Measurements from ENCODE around the gene CDC25A.

CDC25A gene

GRCh38 chr3:48140336-48140757 lies 47.9 kb downstream of the CDC25A start:
- no peak overlapping the region for H3K4me3 ChIP-seq (ENCODE audit: low read depth in 1 of 2, low read length in 2 of 2)
- H3K4me1 ChIP-seq (ENCODE audit: insufficient read depth, low read length): no peaks in the 10 kb centered on the region
- H3K9me3 ChIP-seq (ENCODE audit: low read length): no peaks in the 10 kb centered on the region
- H3K27ac ChIP-seq (ENCODE audit: low read depth, low read length): no peak overlapping the region
- H3K36me3 ChIP-seq (ENCODE audit: insufficient read depth, low read length): no peaks in the 10 kb centered on the region
- no peaks in the 10 kb centered on the region for H3K27me3 ChIP-seq (ENCODE audit: control insufficient read depth in 1 of 2, insufficient read depth in 2 of 2, low read length in 2 of 2)
- H3K9ac ChIP-seq (ENCODE audit: low read length): no peak overlapping the region

DNA sequence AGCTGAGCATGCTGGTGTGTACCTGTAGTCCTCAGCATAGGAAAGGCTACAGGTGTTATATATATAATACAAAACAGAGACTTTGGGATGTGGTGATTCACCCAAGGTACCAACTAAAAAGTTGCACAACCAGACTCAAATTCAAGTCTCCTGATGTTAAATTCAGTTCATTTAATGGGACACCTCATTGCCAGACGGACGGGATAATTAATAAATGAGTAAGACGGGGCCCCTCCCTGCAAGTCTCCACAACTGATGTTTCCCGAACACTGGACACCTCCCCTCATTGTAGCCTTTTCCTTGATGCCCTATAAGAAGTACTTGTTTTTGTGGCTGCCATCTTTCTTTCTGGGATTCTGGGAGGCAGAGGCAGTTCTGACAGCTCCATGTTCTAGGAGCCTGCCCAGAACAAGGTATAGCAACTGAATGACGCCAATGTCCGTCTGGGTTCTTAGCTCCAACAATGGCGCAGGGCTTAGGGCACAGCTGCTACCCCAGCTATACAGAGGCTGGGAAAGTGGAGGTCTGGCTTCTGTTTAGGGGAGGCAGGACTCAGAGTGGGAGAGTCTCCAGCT lies 50.7 kb downstream of the CDC25A start:
- Histone ChIP-seq H3K4me1 (ENCODE audit: insufficient read depth, low read length) (no peaks in the 10 kb centered on the region), H3K36me3 (ENCODE audit: insufficient read depth, low read length) (no peaks in the 10 kb centered on the region), H3K27me3 (ENCODE audit: control insufficient read depth in 1 of 2, insufficient read depth in 2 of 2, low read length in 2 of 2) (no peaks in the 10 kb centered on the region), H3K9ac (ENCODE audit: low read length) (no peak overlapping the region), H3K4me3 (ENCODE audit: low read depth in 1 of 2, low read length in 2 of 2) (no peak overlapping the region), H3K9me3 (ENCODE audit: low read length) (no peaks in the 10 kb centered on the region), H3K27ac (ENCODE audit: low read depth, low read length) (no peak overlapping the region)

GRCh38 chr3:48135552-48136495 lies 52.4 kb downstream of the CDC25A start:
- Histone ChIP-seq H3K9ac (ENCODE audit: low read length) (no peak overlapping the region), H3K27me3 (ENCODE audit: control insufficient read depth in 1 of 2, insufficient read depth in 2 of 2, low read length in 2 of 2) (no peaks in the 10 kb centered on the region), H3K27ac (ENCODE audit: low read depth, low read length) (no peak overlapping the region), H3K4me3 (ENCODE audit: low read depth in 1 of 2, low read length in 2 of 2) (no peak overlapping the region), H3K9me3 (ENCODE audit: low read length) (no peaks in the 10 kb centered on the region), H3K4me1 (ENCODE audit: insufficient read depth, low read length) (peaks cover 5% of the 10 kb centered on the region), H3K36me3 (ENCODE audit: insufficient read depth, low read length) (no peaks in the 10 kb centered on the region)

DNA sequence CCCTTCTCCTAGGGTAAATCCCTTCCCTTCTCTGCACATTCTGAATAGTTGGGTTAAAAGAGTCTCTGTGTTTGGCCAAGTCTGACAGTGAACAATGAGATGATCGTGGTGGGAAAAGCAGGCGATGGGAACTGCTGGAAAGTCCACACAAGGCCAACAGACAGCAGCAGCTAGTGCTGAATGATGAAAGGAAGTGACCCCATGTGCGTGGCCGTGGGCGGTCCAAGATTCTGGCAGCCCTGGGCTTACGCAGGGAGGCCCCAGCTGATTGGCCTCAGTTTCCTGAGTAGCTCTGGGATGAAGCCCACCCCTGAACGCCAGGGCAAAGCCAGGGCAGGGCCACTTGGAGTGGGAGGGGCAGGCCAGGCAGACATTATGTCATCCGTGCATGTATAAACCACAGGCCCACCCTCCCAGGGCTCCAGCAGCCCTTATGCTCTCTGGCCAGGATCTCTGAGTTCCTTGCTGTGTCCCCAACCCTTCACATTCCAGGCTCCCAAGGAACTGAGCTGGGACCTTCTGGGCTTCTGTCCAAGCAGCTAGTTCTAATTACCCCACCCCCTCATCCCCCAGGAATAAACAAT lies 57.8 kb downstream of the CDC25A start:
- Histone ChIP-seq H3K27ac (ENCODE audit: low read depth, low read length) (peak overlapping the region; percentile 58), H3K36me3 (ENCODE audit: insufficient read depth, low read length) (no peaks in the 10 kb centered on the region), H3K27me3 (ENCODE audit: control insufficient read depth in 1 of 2, insufficient read depth in 2 of 2, low read length in 2 of 2) (no peaks in the 10 kb centered on the region), H3K4me3 (ENCODE audit: low read depth in 1 of 2, low read length in 2 of 2) (peak overlapping the region in 1 of 2 donors; percentile 18), H3K9ac (ENCODE audit: low read length) (no peak overlapping the region), H3K4me1 (ENCODE audit: insufficient read depth, low read length) (peaks cover 20% of the 10 kb centered on the region), H3K9me3 (ENCODE audit: low read length) (no peaks in the 10 kb centered on the region)

DNA sequence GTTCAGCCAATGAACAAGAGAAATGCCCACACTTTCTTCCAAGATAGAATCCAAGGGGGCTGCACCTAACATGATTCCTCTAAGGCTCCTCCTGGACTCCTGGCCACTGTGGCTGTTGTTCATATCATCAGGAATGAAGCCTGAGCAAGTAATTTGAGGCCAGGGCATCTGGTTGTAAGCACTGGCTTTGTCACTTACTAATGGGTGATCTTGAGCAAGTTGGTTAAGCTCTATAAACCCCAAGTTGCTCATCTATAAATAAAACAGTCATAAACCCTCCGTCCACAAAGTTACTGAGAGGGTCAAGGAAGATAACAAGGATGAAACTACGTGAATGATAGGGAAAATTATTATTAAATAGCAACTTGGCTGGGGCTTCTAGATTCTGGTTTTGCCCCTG lies 58.3 kb downstream of the CDC25A start:
- Histone ChIP-seq H3K4me3 (ENCODE audit: low read depth in 1 of 2, low read length in 2 of 2) (no peak overlapping the region), H3K9me3 (ENCODE audit: low read length) (no peaks in the 10 kb centered on the region), H3K27me3 (ENCODE audit: control insufficient read depth in 1 of 2, insufficient read depth in 2 of 2, low read length in 2 of 2) (no peaks in the 10 kb centered on the region), H3K27ac (ENCODE audit: low read depth, low read length) (peak overlapping the region; percentile 58), H3K4me1 (ENCODE audit: insufficient read depth, low read length) (peaks cover 20% of the 10 kb centered on the region), H3K36me3 (ENCODE audit: insufficient read depth, low read length) (no peaks in the 10 kb centered on the region), H3K9ac (ENCODE audit: low read length) (no peak overlapping the region)

- H3K27me3 ChIP-seq (ENCODE audit: control insufficient read depth in 1 of 2, insufficient read depth in 2 of 2, low read length in 2 of 2): no peaks in the 10 kb centered on the region
- peaks cover 20% of the 10 kb centered on the region for H3K4me1 ChIP-seq (ENCODE audit: insufficient read depth, low read length)
- H3K9ac ChIP-seq (ENCODE audit: low read length): no peak overlapping the region
- no peak overlapping the region for H3K27ac ChIP-seq (ENCODE audit: low read depth, low read length)
- H3K9me3 ChIP-seq (ENCODE audit: low read length): no peaks in the 10 kb centered on the region
- no peaks in the 10 kb centered on the region for H3K36me3 ChIP-seq (ENCODE audit: insufficient read depth, low read length)
- H3K4me3 ChIP-seq (ENCODE audit: low read depth in 1 of 2, low read length in 2 of 2): no peak overlapping the region
Measured at GRCh38 chr3:48128774-48129173, 59.4 kb downstream of the CDC25A start.

DNA sequence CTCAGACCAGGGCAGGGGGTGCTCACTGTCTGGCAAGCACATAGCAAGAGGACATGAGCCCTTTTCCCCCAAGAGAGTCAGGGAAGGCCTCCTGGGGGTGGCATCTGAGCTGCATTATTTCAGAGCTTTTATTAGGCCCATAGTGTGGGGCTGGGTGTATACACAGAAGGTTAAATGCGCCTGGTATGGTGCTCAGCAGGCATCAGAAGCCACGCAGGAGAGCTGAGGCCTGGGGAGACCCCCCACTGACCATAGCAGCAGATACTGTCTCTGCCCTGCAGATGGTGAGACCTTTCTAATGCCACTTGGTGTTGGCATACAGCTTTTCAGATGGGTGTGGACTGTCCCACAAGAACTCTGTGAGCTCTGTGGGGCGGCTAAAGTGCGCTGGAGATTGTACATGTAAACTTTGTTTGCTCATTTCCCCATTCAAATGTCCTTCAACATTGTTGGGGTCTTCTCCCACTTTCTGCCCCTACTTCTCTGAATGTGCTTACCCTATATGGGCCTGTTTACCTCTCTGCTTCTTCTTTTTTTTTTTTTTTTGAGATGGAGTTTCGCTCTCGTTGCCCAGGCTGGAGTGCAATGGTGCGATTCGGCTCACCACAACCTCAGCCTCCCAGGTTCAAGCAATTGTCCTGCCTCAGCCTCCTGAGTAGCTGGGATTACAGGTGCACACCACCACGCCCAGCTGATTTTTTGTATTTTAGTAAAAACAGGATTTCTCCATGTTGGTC lies 62.2 kb downstream of the CDC25A start:
- no peaks in the 10 kb centered on the region for H3K36me3 ChIP-seq (ENCODE audit: insufficient read depth, low read length)
- H3K9ac ChIP-seq (ENCODE audit: low read length): no peak overlapping the region
- H3K4me3 ChIP-seq (ENCODE audit: low read depth in 1 of 2, low read length in 2 of 2): no peak overlapping the region
- peaks cover 17% of the 10 kb centered on the region for H3K4me1 ChIP-seq (ENCODE audit: insufficient read depth, low read length)
- no peaks in the 10 kb centered on the region for H3K27me3 ChIP-seq (ENCODE audit: control insufficient read depth in 1 of 2, insufficient read depth in 2 of 2, low read length in 2 of 2)
- H3K9me3 ChIP-seq (ENCODE audit: low read length): no peaks in the 10 kb centered on the region
- H3K27ac ChIP-seq (ENCODE audit: low read depth, low read length): no peak overlapping the region

DNA sequence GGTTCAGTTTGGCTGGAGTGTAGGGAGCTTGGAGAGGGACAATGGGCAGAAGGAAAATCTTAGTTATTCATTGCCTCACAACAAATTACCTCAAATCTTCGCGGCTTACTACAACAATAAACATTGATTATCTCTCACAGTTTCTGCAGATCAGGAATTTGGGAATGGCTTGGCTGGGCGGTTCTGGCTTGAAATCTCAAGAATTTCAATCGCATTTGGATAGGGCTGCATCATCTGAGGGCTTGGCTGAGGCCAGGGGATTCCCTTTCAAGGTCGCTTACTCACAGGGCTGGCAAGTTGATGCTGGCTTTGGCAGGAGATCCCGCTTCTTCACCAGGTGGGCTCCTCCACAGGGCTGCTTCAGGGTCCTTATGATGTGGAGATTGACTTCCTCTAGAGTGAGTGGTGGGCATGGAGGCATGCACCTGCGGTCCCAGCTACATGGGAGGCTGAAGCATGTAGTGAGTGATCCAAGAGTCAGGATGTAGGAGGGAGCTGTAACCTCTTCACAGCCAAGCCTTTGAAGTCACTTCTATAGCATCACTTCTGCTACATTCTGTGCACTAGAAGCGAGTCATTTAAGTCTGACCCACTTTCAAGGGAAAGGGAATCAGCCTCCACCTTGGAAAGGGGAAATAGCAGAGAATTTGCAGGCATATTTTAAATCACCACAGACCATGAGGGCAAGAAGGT lies 63.1 kb downstream of the CDC25A start:
- no peaks in the 10 kb centered on the region for H3K36me3 ChIP-seq (ENCODE audit: insufficient read depth, low read length)
- no peaks in the 10 kb centered on the region for H3K27me3 ChIP-seq (ENCODE audit: control insufficient read depth in 1 of 2, insufficient read depth in 2 of 2, low read length in 2 of 2)
- no peak overlapping the region for H3K9ac ChIP-seq (ENCODE audit: low read length)
- no peak overlapping the region for H3K4me3 ChIP-seq (ENCODE audit: low read depth in 1 of 2, low read length in 2 of 2)
- H3K27ac ChIP-seq (ENCODE audit: low read depth, low read length): no peak overlapping the region
- H3K9me3 ChIP-seq (ENCODE audit: low read length): no peaks in the 10 kb centered on the region
- peaks cover 8% of the 10 kb centered on the region for H3K4me1 ChIP-seq (ENCODE audit: insufficient read depth, low read length)

- Histone ChIP-seq H3K9ac (ENCODE audit: low read length) (no peak overlapping the region), H3K27me3 (ENCODE audit: control insufficient read depth in 1 of 2, insufficient read depth in 2 of 2, low read length in 2 of 2) (no peaks in the 10 kb centered on the region), H3K27ac (ENCODE audit: low read depth, low read length) (no peak overlapping the region)
Measured at GRCh38 chr3:48123346-48123745, 64.9 kb downstream of the CDC25A start.

DNA sequence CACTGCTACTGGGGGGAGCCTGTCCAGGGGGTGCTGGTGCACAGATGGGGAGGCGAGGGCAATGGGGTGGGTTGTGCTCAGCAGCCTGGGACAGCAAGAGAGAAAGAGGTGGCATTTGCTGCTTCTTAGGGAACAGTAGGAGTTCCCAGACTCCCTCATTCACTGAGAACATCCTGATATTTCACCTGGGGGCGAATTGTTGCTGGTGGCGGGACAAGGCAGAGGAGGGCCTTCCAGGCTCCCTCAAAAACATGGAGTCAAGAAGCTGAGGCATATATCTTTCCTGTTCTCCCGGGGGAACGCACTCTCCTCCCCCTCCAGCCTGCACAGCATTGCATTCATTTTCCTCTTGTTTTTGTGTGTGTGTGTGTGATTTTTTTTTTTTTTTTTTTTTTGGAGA lies 65.7 kb downstream of the CDC25A start:
- H3K36me3 ChIP-seq (ENCODE audit: insufficient read depth, low read length): no peaks in the 10 kb centered on the region
- no peaks in the 10 kb centered on the region for H3K27me3 ChIP-seq (ENCODE audit: control insufficient read depth in 1 of 2, insufficient read depth in 2 of 2, low read length in 2 of 2)
- H3K9ac ChIP-seq (ENCODE audit: low read length): no peak overlapping the region
- no peaks in the 10 kb centered on the region for H3K9me3 ChIP-seq (ENCODE audit: low read length)
- H3K27ac ChIP-seq (ENCODE audit: low read depth, low read length): no peak overlapping the region
- H3K4me3 ChIP-seq (ENCODE audit: low read depth in 1 of 2, low read length in 2 of 2): no peak overlapping the region
- no peaks in the 10 kb centered on the region for H3K4me1 ChIP-seq (ENCODE audit: insufficient read depth, low read length)

More at GRCh38 chr3:48123346-48123745, 64.9 kb downstream of the CDC25A start:
- no peaks in the 10 kb centered on the region for H3K9me3 ChIP-seq (ENCODE audit: low read length)
- no peaks in the 10 kb centered on the region for H3K36me3 ChIP-seq (ENCODE audit: insufficient read depth, low read length)
- H3K4me3 ChIP-seq (ENCODE audit: low read depth in 1 of 2, low read length in 2 of 2): no peak overlapping the region
- H3K4me1 ChIP-seq (ENCODE audit: insufficient read depth, low read length): no peaks in the 10 kb centered on the region

- no peaks in the 10 kb centered on the region for H3K9me3 ChIP-seq (ENCODE audit: low read length)
- no peak overlapping the region for H3K9ac ChIP-seq (ENCODE audit: low read length)
- H3K4me1 ChIP-seq (ENCODE audit: insufficient read depth, low read length): no peaks in the 10 kb centered on the region
- no peaks in the 10 kb centered on the region for H3K27me3 ChIP-seq (ENCODE audit: control insufficient read depth in 1 of 2, insufficient read depth in 2 of 2, low read length in 2 of 2)
- H3K27ac ChIP-seq (ENCODE audit: low read depth, low read length): no peak overlapping the region
- H3K4me3 ChIP-seq (ENCODE audit: low read depth in 1 of 2, low read length in 2 of 2): no peak overlapping the region
- no peaks in the 10 kb centered on the region for H3K36me3 ChIP-seq (ENCODE audit: insufficient read depth, low read length)
Measured at GRCh38 chr3:48120223-48120622, 68.0 kb downstream of the CDC25A start.

Data from muscle layer of colon (tissue), 2 donors.